ENCODE results near the gene ANKRD11.

DNA sequence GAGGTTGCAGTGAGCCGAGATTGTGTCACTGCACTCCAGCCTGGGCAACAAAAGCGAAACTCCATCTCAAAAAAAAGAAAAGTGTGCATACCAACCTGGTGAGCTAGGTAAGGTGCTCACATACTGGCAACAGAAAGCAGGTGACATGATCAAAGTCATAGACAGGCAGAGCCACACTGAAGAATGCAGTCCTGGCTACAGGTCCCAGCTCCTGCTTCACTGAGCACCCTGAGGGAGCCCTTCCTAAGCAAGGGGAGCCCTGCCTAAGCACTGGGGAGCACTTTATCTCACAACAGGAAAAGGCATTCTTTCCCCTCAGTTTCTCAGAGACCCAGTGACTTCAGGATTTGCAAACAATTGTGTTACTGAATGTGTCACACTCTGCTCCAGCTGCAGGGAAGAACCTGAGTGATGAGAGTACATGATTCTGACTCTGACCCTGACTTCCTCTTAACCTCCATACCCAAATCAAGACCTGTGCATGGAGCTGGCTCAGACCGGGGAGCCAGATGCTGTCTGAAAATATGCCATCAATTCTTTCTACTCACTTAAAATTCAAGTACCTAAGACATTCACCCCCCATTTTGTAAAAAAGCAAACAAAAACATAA lies 40.5 kb downstream of the ANKRD11 start:
- TF ChIP-seq FOXP2 (optimal IDR thresholded peaks at IDR 0.05; ENCODE audit: borderline replicate concordance, extremely low read depth, extremely low read length, insufficient read depth) (no peak), POLR2AphosphoS5 (IDR thresholded peaks at IDR 0.05; ENCODE audit: low read depth, low read length) (no peak)
- TF ChIP-seq, protein P1, sequence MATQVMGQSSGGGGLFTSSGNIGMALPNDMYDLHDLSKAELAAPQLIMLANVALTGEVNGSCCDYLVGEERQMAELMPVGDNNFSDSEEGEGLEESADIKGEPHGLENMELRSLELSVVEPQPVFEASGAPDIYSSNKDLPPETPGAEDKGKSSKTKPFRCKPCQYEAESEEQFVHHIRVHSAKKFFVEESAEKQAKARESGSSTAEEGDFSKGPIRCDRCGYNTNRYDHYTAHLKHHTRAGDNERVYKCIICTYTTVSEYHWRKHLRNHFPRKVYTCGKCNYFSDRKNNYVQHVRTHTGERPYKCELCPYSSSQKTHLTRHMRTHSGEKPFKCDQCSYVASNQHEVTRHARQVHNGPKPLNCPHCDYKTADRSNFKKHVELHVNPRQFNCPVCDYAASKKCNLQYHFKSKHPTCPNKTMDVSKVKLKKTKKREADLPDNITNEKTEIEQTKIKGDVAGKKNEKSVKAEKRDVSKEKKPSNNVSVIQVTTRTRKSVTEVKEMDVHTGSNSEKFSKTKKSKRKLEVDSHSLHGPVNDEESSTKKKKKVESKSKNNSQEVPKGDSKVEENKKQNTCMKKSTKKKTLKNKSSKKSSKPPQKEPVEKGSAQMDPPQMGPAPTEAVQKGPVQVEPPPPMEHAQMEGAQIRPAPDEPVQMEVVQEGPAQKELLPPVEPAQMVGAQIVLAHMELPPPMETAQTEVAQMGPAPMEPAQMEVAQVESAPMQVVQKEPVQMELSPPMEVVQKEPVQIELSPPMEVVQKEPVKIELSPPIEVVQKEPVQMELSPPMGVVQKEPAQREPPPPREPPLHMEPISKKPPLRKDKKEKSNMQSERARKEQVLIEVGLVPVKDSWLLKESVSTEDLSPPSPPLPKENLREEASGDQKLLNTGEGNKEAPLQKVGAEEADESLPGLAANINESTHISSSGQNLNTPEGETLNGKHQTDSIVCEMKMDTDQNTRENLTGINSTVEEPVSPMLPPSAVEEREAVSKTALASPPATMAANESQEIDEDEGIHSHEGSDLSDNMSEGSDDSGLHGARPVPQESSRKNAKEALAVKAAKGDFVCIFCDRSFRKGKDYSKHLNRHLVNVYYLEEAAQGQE (IDR thresholded peaks at IDR 0.05; ENCODE audit: insufficient read depth in 1 of 2, low read depth in 2 of 2, low read length in 2 of 2) = no peak
